Cardiac muscle cell (in vitro differentiated cells and primary cell): ENCODE data around the gene WNT1. TPM values are rescaled to one million over a fixed set of nuclear protein-coding genes. Genes with fewer than 3 reads are reported as not detected.

Experiments used
- DNase-seq, 2 donors: peaks; one replicate each; pipeline versions ENCODE4 v3.0.0 to v3.0.0-alpha.2; 2010 to 2017; ENCODE audit warnings: low read depth in 1 of 2, low spot score in 1 of 2
- H3K27ac ChIP-seq: fragments of 200-600 bp; sonication (generic); 2 replicates; pipeline ENCODE4 v1.5.1; 2016
- H3K27me3 ChIP-seq: fragments of 200-600 bp; sonication (generic); 2 replicates; pipeline ENCODE4 v1.6.0; 2016; ENCODE audit warnings: control low read depth
- H3K36me3 ChIP-seq: fragments of 200-600 bp; sonication (generic); 2 replicates; pipeline ENCODE4 v1.5.1; 2016; ENCODE audit warnings: control low read depth
- H3K4me1 ChIP-seq: fragments of 200-600 bp; sonication (generic); 2 replicates; pipeline ENCODE4 v1.8.1; 2017; ENCODE audit warnings: low read depth, mild to moderate bottlenecking, mixed run types
- H3K4me3 ChIP-seq: fragments of 200-600 bp; sonication (generic); 2 replicates; pipeline ENCODE4 v1.5.1; 2016; ENCODE audit warnings: mild to moderate bottlenecking
- H3K9me3 ChIP-seq: fragments of 200-600 bp; sonication (generic); 2 replicates; pipeline ENCODE4 v1.5.1; 2017; ENCODE audit warnings: low read depth, mild to moderate bottlenecking, control low read depth
- polyA plus RNA-seq: library from polyadenylated mRNA; unstranded; fragments of >200 nt; fragmentation: Nextera tagmentation; extraction: Ambion mirVana; gene quantifications from 2 replicates; pipeline ENCODE4 v1.2.1, GENCODE V29; 2016
- total RNA-seq: library from RNA; depleted of rRNA; stranded (reverse); fragments of >200 nt; gene quantifications from 2 replicates; pipeline ENCODE4 v1.2.3, GENCODE V29; 2016
- TF ChIP-seq, protein P1 (sequence below): IDR thresholded peaks from 2 replicates; pipeline ENCODE4 v1.5.1; 2012; ENCODE audit warnings: low read depth, mild to moderate bottlenecking, low read length

The WNT1 gene
- total and polyA plus RNA-seq, 2 experiments from 2014 or later, result not detected

GRCh38 chr12:49014547-49014946 is 36.4 kb downstream of the WNT1 start:
- Histone ChIP-seq H3K9me3 (no peaks in the 10 kb centered on the region), H3K4me3 (no peak overlapping the region), H3K27ac (peak overlapping the region; percentile 19), H3K36me3 (peaks cover 4% of the 10 kb centered on the region), H3K27me3 (no peaks in the 10 kb centered on the region), H3K4me1 (peaks cover 12% of the 10 kb centered on the region)
- TF ChIP-seq, protein P1, sequence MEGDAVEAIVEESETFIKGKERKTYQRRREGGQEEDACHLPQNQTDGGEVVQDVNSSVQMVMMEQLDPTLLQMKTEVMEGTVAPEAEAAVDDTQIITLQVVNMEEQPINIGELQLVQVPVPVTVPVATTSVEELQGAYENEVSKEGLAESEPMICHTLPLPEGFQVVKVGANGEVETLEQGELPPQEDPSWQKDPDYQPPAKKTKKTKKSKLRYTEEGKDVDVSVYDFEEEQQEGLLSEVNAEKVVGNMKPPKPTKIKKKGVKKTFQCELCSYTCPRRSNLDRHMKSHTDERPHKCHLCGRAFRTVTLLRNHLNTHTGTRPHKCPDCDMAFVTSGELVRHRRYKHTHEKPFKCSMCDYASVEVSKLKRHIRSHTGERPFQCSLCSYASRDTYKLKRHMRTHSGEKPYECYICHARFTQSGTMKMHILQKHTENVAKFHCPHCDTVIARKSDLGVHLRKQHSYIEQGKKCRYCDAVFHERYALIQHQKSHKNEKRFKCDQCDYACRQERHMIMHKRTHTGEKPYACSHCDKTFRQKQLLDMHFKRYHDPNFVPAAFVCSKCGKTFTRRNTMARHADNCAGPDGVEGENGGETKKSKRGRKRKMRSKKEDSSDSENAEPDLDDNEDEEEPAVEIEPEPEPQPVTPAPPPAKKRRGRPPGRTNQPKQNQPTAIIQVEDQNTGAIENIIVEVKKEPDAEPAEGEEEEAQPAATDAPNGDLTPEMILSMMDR, result peak; percentile 47
- peak; percentile 12 to 54 for DNase-seq

GRCh38 chr12:49015196-49015595 is 37.1 kb downstream of the WNT1 start:
- no peak for DNase-seq
- peaks cover 12% of the 10 kb centered on the region for H3K4me1 ChIP-seq
- TF ChIP-seq, protein P1, result no peak

GRCh38 chr12:49017891-49018260 is 39.8 kb downstream of the WNT1 start:
- H3K36me3 ChIP-seq, result peaks cover 18% of the 10 kb centered on the region
- DNase-seq, result peak; percentile 47 to 70
- peak overlapping the region; percentile 58 for H3K4me3 ChIP-seq
- no peaks in the 10 kb centered on the region for H3K27me3 ChIP-seq
- no peaks in the 10 kb centered on the region for H3K9me3 ChIP-seq
- TF ChIP-seq, protein P1, result no peak
- peak overlapping the region; percentile 95 for H3K27ac ChIP-seq
- H3K4me1 ChIP-seq, result peaks cover 12% of the 10 kb centered on the region

More at GRCh38 chr12:49015196-49015595, 37.1 kb downstream of the WNT1 start:
- Histone ChIP-seq H3K27ac (no peak overlapping the region), H3K9me3 (no peaks in the 10 kb centered on the region), H3K4me3 (no peak overlapping the region), H3K27me3 (no peaks in the 10 kb centered on the region), H3K36me3 (peaks cover 2% of the 10 kb centered on the region)

GRCh38 chr12:49018261-49019119 is 40.4 kb downstream of the WNT1 start, which contains the start of gene PRKAG1:
TSS of gene PRKAG1 (minus strand) at chr12:49018776. CDS start at chr12:49018740, 36 bp downstream.
- Histone ChIP-seq H3K36me3 (peaks cover 21% of the 10 kb centered on the region), H3K4me3 (peak within 1 kb of the TSS; percentile 58), H3K27ac (peak within 1 kb of the TSS; percentile 95), H3K9me3 (no peaks in the 10 kb centered on the region), H3K27me3 (no peaks in the 10 kb centered on the region), H3K4me1 (peaks cover 12% of the 10 kb centered on the region)
- TF ChIP-seq, protein P1, result peak; percentile 60
- DNase-seq, result peak; percentile 97 to 99

GRCh38 chr12:49019120-49019430 is 41.0 kb downstream of the WNT1 start:
- Histone ChIP-seq H3K4me3 (peak overlapping the region; percentile 58), H3K4me1 (peaks cover 12% of the 10 kb centered on the region), H3K27me3 (no peaks in the 10 kb centered on the region), H3K9me3 (no peaks in the 10 kb centered on the region), H3K27ac (peak overlapping the region; percentile 95), H3K36me3 (peaks cover 27% of the 10 kb centered on the region)
- DNase-seq, result no peak
- TF ChIP-seq, protein P1, result no peak
